ENCODE measurements around the gene GPR158. TPM values are rescaled to one million over a fixed set of nuclear protein-coding genes. Genes with fewer than 3 reads are reported as not detected.
A peak's percentile ranks its signal among the peaks of the same experiment; 100 is the strongest.
"Not testable (repeated sequence)": the region's sequence is repeated elsewhere in the genome, so short reads cannot be mapped to it uniquely, and the experiment has no call there.

Gene GPR158, protein sequence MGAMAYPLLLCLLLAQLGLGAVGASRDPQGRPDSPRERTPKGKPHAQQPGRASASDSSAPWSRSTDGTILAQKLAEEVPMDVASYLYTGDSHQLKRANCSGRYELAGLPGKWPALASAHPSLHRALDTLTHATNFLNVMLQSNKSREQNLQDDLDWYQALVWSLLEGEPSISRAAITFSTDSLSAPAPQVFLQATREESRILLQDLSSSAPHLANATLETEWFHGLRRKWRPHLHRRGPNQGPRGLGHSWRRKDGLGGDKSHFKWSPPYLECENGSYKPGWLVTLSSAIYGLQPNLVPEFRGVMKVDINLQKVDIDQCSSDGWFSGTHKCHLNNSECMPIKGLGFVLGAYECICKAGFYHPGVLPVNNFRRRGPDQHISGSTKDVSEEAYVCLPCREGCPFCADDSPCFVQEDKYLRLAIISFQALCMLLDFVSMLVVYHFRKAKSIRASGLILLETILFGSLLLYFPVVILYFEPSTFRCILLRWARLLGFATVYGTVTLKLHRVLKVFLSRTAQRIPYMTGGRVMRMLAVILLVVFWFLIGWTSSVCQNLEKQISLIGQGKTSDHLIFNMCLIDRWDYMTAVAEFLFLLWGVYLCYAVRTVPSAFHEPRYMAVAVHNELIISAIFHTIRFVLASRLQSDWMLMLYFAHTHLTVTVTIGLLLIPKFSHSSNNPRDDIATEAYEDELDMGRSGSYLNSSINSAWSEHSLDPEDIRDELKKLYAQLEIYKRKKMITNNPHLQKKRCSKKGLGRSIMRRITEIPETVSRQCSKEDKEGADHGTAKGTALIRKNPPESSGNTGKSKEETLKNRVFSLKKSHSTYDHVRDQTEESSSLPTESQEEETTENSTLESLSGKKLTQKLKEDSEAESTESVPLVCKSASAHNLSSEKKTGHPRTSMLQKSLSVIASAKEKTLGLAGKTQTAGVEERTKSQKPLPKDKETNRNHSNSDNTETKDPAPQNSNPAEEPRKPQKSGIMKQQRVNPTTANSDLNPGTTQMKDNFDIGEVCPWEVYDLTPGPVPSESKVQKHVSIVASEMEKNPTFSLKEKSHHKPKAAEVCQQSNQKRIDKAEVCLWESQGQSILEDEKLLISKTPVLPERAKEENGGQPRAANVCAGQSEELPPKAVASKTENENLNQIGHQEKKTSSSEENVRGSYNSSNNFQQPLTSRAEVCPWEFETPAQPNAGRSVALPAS (N-terminal part only)
- not detected for total RNA-seq

GRCh38 chr10:25174461-25175230, at the start of gene GPR158:
Gene GPR158 (plus strand): TSS chr10:25175001. CDS start chr10:25175421, 420 bp downstream.
- peaks cover 2% of the 10 kb centered on the region for H3K4me1 Mint-ChIP-seq
- no peak within 1 kb of the TSS for H3K27ac Mint-ChIP-seq
- CTCF ChIA-PET: no interaction called here
- peak; percentile 58 for DNase-seq
- H3K27me3 Mint-ChIP-seq: peaks cover 38% of the 10 kb centered on the region
- POLR2A ChIA-PET: no interaction called here
- H3K4me3 Mint-ChIP-seq: no peak within 1 kb of the TSS
- no peaks in the 10 kb centered on the region for H3K9me3 Mint-ChIP-seq
- H3K36me3 Mint-ChIP-seq (ENCODE audit: low read depth): peaks cover 5% of the 10 kb centered on the region

DNA sequence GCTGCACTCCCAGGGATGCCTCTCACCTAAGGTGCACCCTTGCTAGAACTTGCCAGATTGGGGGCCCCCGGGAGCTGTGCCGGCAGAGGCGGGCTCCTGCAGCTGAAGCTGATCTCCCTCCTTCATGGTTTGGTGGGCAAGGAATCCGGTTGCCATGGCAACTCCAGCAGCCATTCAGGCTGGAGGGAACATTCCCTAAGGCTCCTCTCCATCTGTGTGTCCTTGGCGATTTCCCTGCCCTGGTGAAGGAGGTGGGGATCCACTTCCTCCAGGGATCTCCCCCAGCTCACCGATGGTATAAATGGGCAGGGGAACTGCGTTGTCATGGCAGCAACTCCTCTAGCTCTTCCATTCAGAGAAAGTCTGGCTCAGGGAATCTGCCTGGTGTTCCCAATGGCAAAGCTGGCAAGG, 49.6 kb upstream of the GPR158 start:
- Mint-ChIP-seq H3K9me3 (no peaks in the 10 kb centered on the region), H3K27me3 (no peaks in the 10 kb centered on the region), H3K4me1 (no peaks in the 10 kb centered on the region), H3K36me3 (ENCODE audit: low read depth) (no peaks in the 10 kb centered on the region), H3K4me3 (no peak overlapping the region), H3K27ac (no peak overlapping the region)
- no peak for DNase-seq
- ChIA-PET POLR2A (no interaction called here), CTCF (no interaction called here)

DNA sequence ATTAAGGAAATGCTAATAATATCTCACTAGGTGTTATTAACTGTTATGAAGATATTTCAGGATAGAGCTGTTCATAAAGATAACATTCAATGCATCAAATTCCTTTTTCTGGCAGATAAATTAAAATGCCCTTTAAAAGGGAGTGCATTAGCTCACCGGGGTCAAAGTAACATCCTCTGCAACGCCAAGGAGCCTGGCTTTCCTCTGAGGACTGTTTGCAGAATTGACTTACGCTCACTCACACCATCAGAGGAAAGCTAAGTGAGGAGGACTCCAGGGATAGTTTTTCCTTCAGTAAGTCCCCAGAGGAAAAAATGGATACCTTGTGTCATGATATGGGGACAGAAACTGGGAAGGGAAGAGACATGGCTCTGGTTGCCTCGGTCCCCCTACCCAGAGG, 45.2 kb upstream of the GPR158 start:
- no peak for DNase-seq
- Mint-ChIP-seq H3K36me3 (ENCODE audit: low read depth) (no peaks in the 10 kb centered on the region), H3K27ac (no peak overlapping the region), H3K4me1 (no peaks in the 10 kb centered on the region), H3K27me3 (no peaks in the 10 kb centered on the region), H3K9me3 (peaks cover 2% of the 10 kb centered on the region), H3K4me3 (no peak overlapping the region)
- ChIA-PET POLR2A (no interaction called here), CTCF (no interaction called here)

DNA sequence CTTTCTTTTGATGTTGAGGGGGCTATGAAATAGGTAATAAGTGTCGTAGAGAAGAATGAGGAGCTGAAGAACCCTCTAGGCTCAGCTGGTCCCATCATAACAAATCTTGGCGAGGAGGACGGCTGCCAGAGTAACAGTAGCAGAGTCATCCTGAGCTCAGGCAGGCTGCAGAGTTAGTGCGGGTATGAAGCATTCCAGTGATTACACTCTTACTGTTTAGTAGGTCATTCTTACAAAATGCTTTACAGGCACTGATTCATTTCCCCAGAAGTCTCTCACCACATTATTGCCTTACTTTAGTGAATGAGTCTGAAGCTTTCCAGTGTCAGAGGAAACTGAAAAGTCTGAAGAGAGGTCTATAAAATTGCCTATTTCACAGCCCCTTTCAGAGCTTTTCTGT, 43.9 kb upstream of the GPR158 start:
- H3K9me3 Mint-ChIP-seq: peaks cover 2% of the 10 kb centered on the region
- H3K27ac Mint-ChIP-seq: no peak overlapping the region
- ChIA-PET POLR2A (no interaction called here), CTCF (interaction anchor here (0.5 kb wide), 1 partner anchor 712 kb away, joined by 3 read pairs; no protein-coding TSS in a partner anchor)
- no peaks in the 10 kb centered on the region for H3K4me1 Mint-ChIP-seq
- no peaks in the 10 kb centered on the region for H3K36me3 Mint-ChIP-seq (ENCODE audit: low read depth)
- H3K27me3 Mint-ChIP-seq: no peaks in the 10 kb centered on the region
- no peak overlapping the region for H3K4me3 Mint-ChIP-seq
- no peak for DNase-seq

- H3K36me3 Mint-ChIP-seq (ENCODE audit: low read depth): no peaks in the 10 kb centered on the region
- peaks cover 6% of the 10 kb centered on the region for H3K9me3 Mint-ChIP-seq
- H3K27me3 Mint-ChIP-seq: no peaks in the 10 kb centered on the region
- no peak for DNase-seq
- no peaks in the 10 kb centered on the region for H3K4me1 Mint-ChIP-seq
- ChIA-PET CTCF (no interaction called here), POLR2A (no interaction called here)
- no peak overlapping the region for H3K27ac Mint-ChIP-seq
- no peak overlapping the region for H3K4me3 Mint-ChIP-seq
These were observed 32.5 kb upstream of the GPR158 start for GRCh38 chr10:25142116-25142864.

GRCh38 chr10:25157650-25158049, 17.2 kb upstream of the GPR158 start:
- CTCF ChIA-PET: no interaction called here
- Mint-ChIP-seq H3K9me3 (no peaks in the 10 kb centered on the region), H3K4me3 (no peak overlapping the region), H3K27me3 (no peaks in the 10 kb centered on the region), H3K4me1 (no peaks in the 10 kb centered on the region), H3K27ac (no peak overlapping the region), H3K36me3 (ENCODE audit: low read depth) (no peaks in the 10 kb centered on the region)
- POLR2A ChIA-PET: no interaction called here
- no peak for DNase-seq

GRCh38 chr10:25159591-25159990, 15.2 kb upstream of the GPR158 start:
- H3K4me1 Mint-ChIP-seq: no peaks in the 10 kb centered on the region
- no peaks in the 10 kb centered on the region for H3K27me3 Mint-ChIP-seq
- no peaks in the 10 kb centered on the region for H3K36me3 Mint-ChIP-seq (ENCODE audit: low read depth)
- CTCF ChIA-PET: no interaction called here
- no peak for DNase-seq
- H3K27ac Mint-ChIP-seq: no peak overlapping the region
- peaks cover 5% of the 10 kb centered on the region for H3K9me3 Mint-ChIP-seq
- POLR2A ChIA-PET: no interaction called here
- H3K4me3 Mint-ChIP-seq: no peak overlapping the region

DNA sequence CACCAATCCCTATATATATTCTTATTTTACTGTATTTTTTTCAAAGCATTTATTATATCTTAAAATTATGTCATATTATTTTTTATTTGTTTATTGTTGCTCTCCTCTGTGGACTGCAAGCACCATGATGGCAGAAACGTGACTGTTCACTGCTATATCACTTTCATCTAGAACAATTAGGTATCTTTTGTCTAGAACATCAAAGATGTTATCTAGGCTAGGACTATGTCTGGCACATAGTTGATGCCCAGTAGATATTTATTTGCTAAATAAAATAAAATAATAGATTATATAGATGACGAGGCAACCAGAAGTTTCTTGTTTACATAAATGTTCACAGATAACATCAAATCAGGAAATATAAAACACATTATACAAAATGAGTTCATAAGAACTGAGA, 12.4 kb upstream of the GPR158 start:
- H3K4me1 Mint-ChIP-seq: no peaks in the 10 kb centered on the region
- no peaks in the 10 kb centered on the region for H3K36me3 Mint-ChIP-seq (ENCODE audit: low read depth)
- H3K27me3 Mint-ChIP-seq: no peaks in the 10 kb centered on the region
- no peak overlapping the region for H3K27ac Mint-ChIP-seq
- H3K9me3 Mint-ChIP-seq: peaks cover 8% of the 10 kb centered on the region
- H3K4me3 Mint-ChIP-seq: no peak overlapping the region
- CTCF ChIA-PET: no interaction called here
- DNase-seq: no peak
- POLR2A ChIA-PET: no interaction called here

DNA sequence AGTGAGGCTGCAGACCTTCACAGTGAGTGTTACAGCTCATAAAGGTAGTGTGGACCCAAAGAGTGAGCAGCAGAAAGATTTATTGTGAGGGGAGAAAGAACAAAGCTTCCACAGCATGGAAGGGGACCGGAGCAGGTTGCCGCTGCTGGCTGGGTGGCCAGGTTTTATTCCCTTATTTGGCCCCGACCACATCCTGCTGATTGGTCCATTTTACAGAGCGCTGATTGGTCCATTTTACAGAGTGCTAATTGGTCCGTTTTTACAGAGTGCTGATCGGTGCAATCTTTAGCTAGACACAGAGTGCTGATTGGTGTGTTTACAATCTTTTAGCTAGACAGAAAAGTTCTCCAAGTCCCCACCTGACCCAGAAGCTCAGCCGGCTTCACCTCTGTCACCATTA, 11.3 kb upstream of the GPR158 start:
- CTCF ChIA-PET: interaction anchor here (0.7 kb wide), 1 partner anchor 513 kb away, joined by 4 read pairs; no protein-coding TSS in a partner anchor
- H3K36me3 Mint-ChIP-seq (ENCODE audit: low read depth); H3K4me3 Mint-ChIP-seq; H3K27me3 Mint-ChIP-seq; H3K9me3 Mint-ChIP-seq; DNase-seq; H3K4me1 Mint-ChIP-seq; H3K27ac Mint-ChIP-seq; POLR2A ChIA-PET: not testable (repeated sequence)

GRCh38 chr10:25169740-25170139, 5.1 kb upstream of the GPR158 start:
- Mint-ChIP-seq H3K4me3 (no peak overlapping the region), H3K27ac (no peak overlapping the region), H3K9me3 (peaks cover 2% of the 10 kb centered on the region), H3K4me1 (peaks cover 2% of the 10 kb centered on the region), H3K36me3 (ENCODE audit: low read depth) (peaks cover 5% of the 10 kb centered on the region), H3K27me3 (peaks cover 18% of the 10 kb centered on the region)
- ChIA-PET POLR2A (no interaction called here), CTCF (no interaction called here)
- DNase-seq: no peak

GRCh38 chr10:25170627-25171026, 4.2 kb upstream of the GPR158 start:
- Mint-ChIP-seq H3K4me3 (no peak overlapping the region), H3K4me1 (peaks cover 2% of the 10 kb centered on the region), H3K9me3 (no peaks in the 10 kb centered on the region), H3K36me3 (ENCODE audit: low read depth) (peaks cover 5% of the 10 kb centered on the region), H3K27me3 (peaks cover 20% of the 10 kb centered on the region), H3K27ac (no peak overlapping the region)
- POLR2A ChIA-PET: no interaction called here
- DNase-seq: no peak
- CTCF ChIA-PET: no interaction called here

All from activated CD4-positive, alpha-beta memory T cell treated with anti-CD3 and anti-CD28 coated beads, Interleukin-2, amount 10 ng/mL, durations not matched to agents 7 days and 5 days (primary cell).